D341Med (cell line): ENCODE results near the gene TRPC4AP.
"Not testable (repeated sequence)": the region's sequence is repeated elsewhere in the genome, so short reads cannot be mapped to it uniquely, and the experiment has no call there.

Experiments
- DNase-seq: peaks from one replicate; pipeline ENCODE4 v3.0.0; 2012; ENCODE audit warnings: low spot score

TRPC4AP gene

GRCh38 chr20:35055445-35056276, 36.9 kb downstream of the TRPC4AP start:
- DNase-seq, result no peak

GRCh38 chr20:35054814-35055213, 37.8 kb downstream of the TRPC4AP start:
- DNase-seq, result no peak

GRCh38 chr20:35052616-35053015, 40.0 kb downstream of the TRPC4AP start:
- not testable (repeated sequence) for DNase-seq

- DNase-seq, result no peak
These were observed 42.7 kb downstream of the TRPC4AP start for GRCh38 chr20:35049776-35050352.

- DNase-seq, result no peak
These were observed 43.9 kb downstream of the TRPC4AP start for GRCh38 chr20:35048739-35049138.

GRCh38 chr20:35042268-35042667, 50.3 kb downstream of the TRPC4AP start:
- DNase-seq, result no peak

GRCh38 chr20:35040646-35041045, 52.0 kb downstream of the TRPC4AP start:
- DNase-seq, result peak; percentile 61

GRCh38 chr20:35039846-35040489, 52.6 kb downstream of the TRPC4AP start:
- DNase-seq, result no peak

- no peak for DNase-seq
These were observed 53.5 kb downstream of the TRPC4AP start for GRCh38 chr20:35039146-35039545.

GRCh38 chr20:35034145-35034544, 58.5 kb downstream of the TRPC4AP start:
- no peak for DNase-seq

GRCh38 chr20:35030136-35030535, 62.5 kb downstream of the TRPC4AP start:
- DNase-seq, result no peak

GRCh38 chr20:35027301-35027700, 65.3 kb downstream of the TRPC4AP start:
- no peak for DNase-seq

- DNase-seq, result no peak
These were observed 67.5 kb downstream of the TRPC4AP start for GRCh38 chr20:35025116-35025515.

- no peak for DNase-seq
These were observed 69.0 kb downstream of the TRPC4AP start for GRCh38 chr20:35023624-35024023.

GRCh38 chr20:35021831-35022230, 70.8 kb downstream of the TRPC4AP start:
- no peak for DNase-seq

- no peak for DNase-seq
These were observed 71.5 kb downstream of the TRPC4AP start for GRCh38 chr20:35021063-35021462.

GRCh38 chr20:35020108-35020928, 72.3 kb downstream of the TRPC4AP start:
- DNase-seq, result no peak

GRCh38 chr20:35018590-35019371, 73.8 kb downstream of the TRPC4AP start:
- no peak for DNase-seq

GRCh38 chr20:35017099-35017835, 75.3 kb downstream of the TRPC4AP start:
- no peak for DNase-seq

GRCh38 chr20:35015863-35016193, 76.8 kb downstream of the TRPC4AP start:
- DNase-seq, result no peak

- DNase-seq, result no peak
These were observed 78.1 kb downstream of the TRPC4AP start for GRCh38 chr20:35014537-35014936.
